ENCODE results near the gene SEPTIN12. TPM values are rescaled to one million over a fixed set of nuclear protein-coding genes. Genes with fewer than 3 reads are reported as not detected.

SEPTIN12 gene
- total and polyA plus RNA-seq, 2 donors (not counting 3 experiments of a cell fraction or from before 2014, with no cell fraction given), result not detected

- dilution Hi-C loops (cut with MboI; ENCODE audit: extremely low pct_ligation_motif_present, low sequenced_read_pairs), result no loop called here
- Histone ChIP-seq H3K36me3 (ENCODE audit: control insufficient read depth in 2 of 2, extremely low read depth in 1 of 2, insufficient read depth in 2 of 2, low read length in 2 of 2) (peaks cover 9 to 25% of the 10 kb centered on the region in 2 experiments), H3K27ac (ENCODE audit: insufficient read depth, low read depth, low read length) (no peak overlapping the region), H3K4me1 (ENCODE audit: control insufficient read depth, extremely low read depth, insufficient read depth, low read length) (no peaks in the 10 kb centered on the region), H3K27me3 (ENCODE audit: control insufficient read depth in 2 of 2, insufficient read depth in 2 of 2, low read length in 2 of 2) (no peaks in the 10 kb centered on the region), H2AFZ (ENCODE audit: low read depth, low read length) (no peak overlapping the region), H3K4me3 (replicated peaks in 1 of 3; ENCODE audit: insufficient read depth in 1 of 3, low read depth in 1 of 3, low read length in 3 of 3) (no peak overlapping the region), H3K79me2 (ENCODE audit: control insufficient read depth, insufficient read depth, low read length) (peaks cover 2% of the 10 kb centered on the region), H3K9me1 (replicated peaks; ENCODE audit: control insufficient read depth, extremely low read depth, insufficient read depth, low read length) (no peaks in the 10 kb centered on the region), H3K9ac (replicated peaks; ENCODE audit: extremely low read depth, insufficient read depth, low read length) (no peak overlapping the region), H3K9me3 (replicated peaks; ENCODE audit: control insufficient read depth, insufficient read depth, low read length) (no peaks in the 10 kb centered on the region), H4K20me1 (replicated peaks; ENCODE audit: control insufficient read depth, extremely low read depth, insufficient read depth, low read length) (no peaks in the 10 kb centered on the region), H3K4me2 (ENCODE audit: insufficient read depth, low read length) (no peak overlapping the region)
- FAIRE-seq (no peak), DNase-seq (ENCODE audit: low read depth, low spot score) (no peak)
- CTCF ChIA-PET, result no interaction called here
- intact Hi-C loops (cut with micrococcal nuclease), result no loop called here
- POLR2A ChIA-PET, result no interaction called here
- BruUV-seq (replicated peaks), result no TSS peak
- no peak for TF ChIP-seq CTCF (IDR thresholded peaks at IDR 0.05; ENCODE audit: extremely low read depth in 1 of 2, insufficient read depth in 1 of 2, low read depth in 1 of 2, low read length in 2 of 2)
These were observed 33.3 kb downstream of the SEPTIN12 start for GRCh38 chr16:4754865-4755264.

- H3K4me3 ChIP-seq (replicated peaks in 1 of 3; ENCODE audit: insufficient read depth in 1 of 3, low read depth in 1 of 3, low read length in 3 of 3), result no peak overlapping the region
- H3K27ac ChIP-seq (ENCODE audit: insufficient read depth, low read depth, low read length), result no peak overlapping the region
- no peak overlapping the region for H3K4me2 ChIP-seq (ENCODE audit: insufficient read depth, low read length)
- H3K9ac ChIP-seq (replicated peaks; ENCODE audit: extremely low read depth, insufficient read depth, low read length), result no peak overlapping the region
- peaks cover 2% of the 10 kb centered on the region for H3K79me2 ChIP-seq (ENCODE audit: control insufficient read depth, insufficient read depth, low read length)
- peaks cover 9 to 23% of the 10 kb centered on the region in 2 experiments for H3K36me3 ChIP-seq (ENCODE audit: control insufficient read depth in 2 of 2, extremely low read depth in 1 of 2, insufficient read depth in 2 of 2, low read length in 2 of 2)
- H3K9me3 ChIP-seq (replicated peaks; ENCODE audit: control insufficient read depth, insufficient read depth, low read length), result no peaks in the 10 kb centered on the region
- dilution Hi-C loops (cut with MboI; ENCODE audit: extremely low pct_ligation_motif_present, low sequenced_read_pairs), result no loop called here
- FAIRE-seq (no peak), DNase-seq (ENCODE audit: low read depth, low spot score) (no peak)
- no peaks in the 10 kb centered on the region for H4K20me1 ChIP-seq (replicated peaks; ENCODE audit: control insufficient read depth, extremely low read depth, insufficient read depth, low read length)
- CTCF ChIA-PET, result no interaction called here
- no peaks in the 10 kb centered on the region for H3K9me1 ChIP-seq (replicated peaks; ENCODE audit: control insufficient read depth, extremely low read depth, insufficient read depth, low read length)
- intact Hi-C loops (cut with micrococcal nuclease), result no loop called here
- no peaks in the 10 kb centered on the region for H3K4me1 ChIP-seq (ENCODE audit: control insufficient read depth, extremely low read depth, insufficient read depth, low read length)
- POLR2A ChIA-PET, result no interaction called here
- no peak overlapping the region for H2AFZ ChIP-seq (ENCODE audit: low read depth, low read length)
- no peak for TF ChIP-seq MYC (IDR thresholded peaks at IDR 0.05; ENCODE audit: low read depth, low read length)
- no peak for TF ChIP-seq GATA2 (IDR thresholded peaks at IDR 0.05; ENCODE audit: insufficient read depth, insufficient read length, low read depth, low read length)
- TF ChIP-seq EZH2 (IDR thresholded peaks at IDR 0.05; ENCODE audit: borderline replicate concordance, low read depth, low read length, severe bottlenecking), result no peak
- no peak for TF ChIP-seq POLR2A (IDR thresholded peaks at IDR 0.05; ENCODE audit: low read depth, low read length)
- no peak for TF ChIP-seq CTCF (IDR thresholded peaks at IDR 0.05; ENCODE audit: extremely low read depth in 1 of 2, insufficient read depth in 1 of 2, low read depth in 1 of 2, low read length in 2 of 2)
- TF ChIP-seq POLR2AphosphoS5 (IDR thresholded peaks at IDR 0.05; ENCODE audit: insufficient read depth, low read depth, low read length), result no peak
- no peak for TF ChIP-seq JUN (IDR thresholded peaks at IDR 0.05; ENCODE audit: borderline replicate concordance, insufficient read depth, insufficient read length, low read depth)
- no TSS peak for BruUV-seq (replicated peaks)
- H3K27me3 ChIP-seq (ENCODE audit: control insufficient read depth in 2 of 2, insufficient read depth in 2 of 2, low read length in 2 of 2), result no peaks in the 10 kb centered on the region
These were observed 34.9 kb downstream of the SEPTIN12 start for GRCh38 chr16:4753227-4753626.

Measured in endothelial cell of umbilical vein (primary cell).